Nucleus accumbens (tissue), 56 donors: ENCODE results near the gene GOLGA1.
"Not testable (repeated sequence)": the region's sequence is repeated elsewhere in the genome, so short reads cannot be mapped to it uniquely, and the experiment has no call there.

Source experiments
- DNase-seq, 56 donors: peaks; one replicate each; lab custom pipeline; 2025; lab: John Stamatoyannopoulos, UW

The GOLGA1 gene

GRCh38 chr9:124861342-124862229 lies 79.3 kb downstream of the GOLGA1 start, which contains the start of the genes ARPC5L and RPL35:
TSS of gene ARPC5L (plus strand) at chr9:124862130. CDS start at chr9:124869291, 7,161 bp downstream.
TSS of gene RPL35 (minus strand) at chr9:124861957. CDS start at chr9:124861912, 45 bp downstream.
- DNase-seq = peak; percentile 65 to 97 (median 91)

GRCh38 chr9:124860582-124861341 lies 80.1 kb downstream of the GOLGA1 start:
- no peak for DNase-seq

- no peak for DNase-seq
Measured at GRCh38 chr9:124859803-124860581, 80.9 kb downstream of the GOLGA1 start.

- DNase-seq = no peak
Measured at GRCh38 chr9:124858330-124859046, 82.4 kb downstream of the GOLGA1 start.

- no peak for DNase-seq
Measured at GRCh38 chr9:124857533-124858162, 83.2 kb downstream of the GOLGA1 start.

GRCh38 chr9:124855944-124856765 lies 84.7 kb downstream of the GOLGA1 start:
- DNase-seq = peak in 2 of 56 donors; percentile 12 to 13

- no peak for DNase-seq
Measured at GRCh38 chr9:124855566-124855943, 85.3 kb downstream of the GOLGA1 start.

GRCh38 chr9:124854822-124855221 lies 86.1 kb downstream of the GOLGA1 start:
- no peak for DNase-seq

- DNase-seq = no peak
Measured at GRCh38 chr9:124854161-124854560, 86.7 kb downstream of the GOLGA1 start.

GRCh38 chr9:124853605-124854143 lies 87.2 kb downstream of the GOLGA1 start:
- peak in 3 of 56 donors; percentile 50 to 62 (median 56) for DNase-seq

GRCh38 chr9:124852829-124853531 lies 87.9 kb downstream of the GOLGA1 start, which contains the start of gene WDR38:
TSS of gene WDR38 (plus strand) at chr9:124853460. CDS start at chr9:124853532, 72 bp downstream.
- peak in 47 of 56 donors; percentile 20 to 81 (median 52) for DNase-seq

- no peak for DNase-seq
Measured at GRCh38 chr9:124852121-124852828, 88.6 kb downstream of the GOLGA1 start.

GRCh38 chr9:124849801-124850200 lies 91.1 kb downstream of the GOLGA1 start:
- no peak for DNase-seq

- DNase-seq = no peak
Measured at GRCh38 chr9:124846969-124847368, 93.9 kb downstream of the GOLGA1 start.

- DNase-seq = not testable (repeated sequence)
Measured at GRCh38 chr9:124846467-124846866, 94.4 kb downstream of the GOLGA1 start.

GRCh38 chr9:124844291-124844690 lies 96.6 kb downstream of the GOLGA1 start:
- DNase-seq = no peak
